RPMI8226 (cell line): ENCODE measurements around the gene MAML1.
"Not testable (repeated sequence)": the region's sequence is repeated elsewhere in the genome, so short reads cannot be mapped to it uniquely, and the experiment has no call there.

Experiments
- DNase-seq: peaks from one replicate; pipeline ENCODE4 v3.0.0-alpha.2; 2015

Gene MAML1, protein sequence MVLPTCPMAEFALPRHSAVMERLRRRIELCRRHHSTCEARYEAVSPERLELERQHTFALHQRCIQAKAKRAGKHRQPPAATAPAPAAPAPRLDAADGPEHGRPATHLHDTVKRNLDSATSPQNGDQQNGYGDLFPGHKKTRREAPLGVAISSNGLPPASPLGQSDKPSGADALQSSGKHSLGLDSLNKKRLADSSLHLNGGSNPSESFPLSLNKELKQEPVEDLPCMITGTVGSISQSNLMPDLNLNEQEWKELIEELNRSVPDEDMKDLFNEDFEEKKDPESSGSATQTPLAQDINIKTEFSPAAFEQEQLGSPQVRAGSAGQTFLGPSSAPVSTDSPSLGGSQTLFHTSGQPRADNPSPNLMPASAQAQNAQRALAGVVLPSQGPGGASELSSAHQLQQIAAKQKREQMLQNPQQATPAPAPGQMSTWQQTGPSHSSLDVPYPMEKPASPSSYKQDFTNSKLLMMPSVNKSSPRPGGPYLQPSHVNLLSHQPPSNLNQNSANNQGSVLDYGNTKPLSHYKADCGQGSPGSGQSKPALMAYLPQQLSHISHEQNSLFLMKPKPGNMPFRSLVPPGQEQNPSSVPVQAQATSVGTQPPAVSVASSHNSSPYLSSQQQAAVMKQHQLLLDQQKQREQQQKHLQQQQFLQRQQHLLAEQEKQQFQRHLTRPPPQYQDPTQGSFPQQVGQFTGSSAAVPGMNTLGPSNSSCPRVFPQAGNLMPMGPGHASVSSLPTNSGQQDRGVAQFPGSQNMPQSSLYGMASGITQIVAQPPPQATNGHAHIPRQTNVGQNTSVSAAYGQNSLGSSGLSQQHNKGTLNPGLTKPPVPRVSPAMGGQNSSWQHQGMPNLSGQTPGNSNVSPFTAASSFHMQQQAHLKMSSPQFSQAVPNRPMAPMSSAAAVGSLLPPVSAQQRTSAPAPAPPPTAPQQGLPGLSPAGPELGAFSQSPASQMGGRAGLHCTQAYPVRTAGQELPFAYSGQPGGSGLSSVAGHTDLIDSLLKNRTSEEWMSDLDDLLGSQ

DNA sequence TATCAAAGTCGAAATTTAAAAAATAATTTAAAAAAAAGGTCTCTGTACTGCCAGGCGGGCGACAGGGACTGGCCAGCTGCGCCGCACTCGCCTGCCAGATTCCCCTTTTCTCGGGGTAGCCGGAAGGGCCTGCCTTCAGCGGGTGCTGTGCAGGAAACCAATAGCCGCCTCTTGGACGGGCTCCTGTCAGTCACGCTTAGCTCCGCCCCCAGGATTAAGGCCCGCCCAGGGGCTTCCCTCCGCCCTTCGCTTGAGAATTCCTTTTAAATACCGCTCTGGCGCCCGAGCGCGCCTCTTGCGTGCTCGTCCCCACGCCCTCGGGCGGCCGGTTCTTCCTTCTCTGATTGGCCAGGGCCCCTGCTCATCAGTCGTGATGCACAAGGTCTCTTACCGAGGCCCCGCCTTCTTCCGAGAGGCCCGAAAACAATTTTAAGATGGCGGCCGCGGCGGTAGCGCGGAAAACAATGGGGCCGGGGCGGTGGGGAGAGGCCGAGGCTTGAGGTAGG is at the start of gene MAML1:
Gene MAML1, plus strand, starts transcription at position 411 of the 506 bp plus-strand sequence. CDS start 291 bp downstream, outside the sequence.
- DNase-seq = peak; percentile 100

- DNase-seq = not testable (repeated sequence)
These were observed 43.4 kb upstream of the MAML1 start for GRCh38 chr5:179689212-179689611.

- DNase-seq = no peak
These were observed 38.1 kb upstream of the MAML1 start for GRCh38 chr5:179694561-179694960.

DNA sequence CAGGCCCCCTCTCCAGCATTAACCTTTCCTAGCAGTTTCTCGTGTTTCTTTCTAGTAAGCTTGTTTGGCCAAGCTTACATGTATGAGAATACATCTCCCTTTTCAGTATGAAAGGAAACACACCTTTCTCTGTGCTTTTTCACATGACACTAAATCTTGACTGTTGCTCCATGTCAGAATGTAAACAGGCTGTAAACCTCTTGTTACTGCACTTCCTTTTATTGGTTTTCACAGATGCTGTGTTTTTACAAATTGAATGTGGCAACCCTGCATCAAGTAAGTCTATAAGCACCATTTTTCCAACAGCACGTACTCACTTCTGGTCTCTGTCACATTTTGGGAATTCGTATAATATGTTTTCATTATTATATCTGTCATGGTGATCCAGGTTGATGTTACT is 36.0 kb upstream of the MAML1 start:
- no peak for DNase-seq

DNA sequence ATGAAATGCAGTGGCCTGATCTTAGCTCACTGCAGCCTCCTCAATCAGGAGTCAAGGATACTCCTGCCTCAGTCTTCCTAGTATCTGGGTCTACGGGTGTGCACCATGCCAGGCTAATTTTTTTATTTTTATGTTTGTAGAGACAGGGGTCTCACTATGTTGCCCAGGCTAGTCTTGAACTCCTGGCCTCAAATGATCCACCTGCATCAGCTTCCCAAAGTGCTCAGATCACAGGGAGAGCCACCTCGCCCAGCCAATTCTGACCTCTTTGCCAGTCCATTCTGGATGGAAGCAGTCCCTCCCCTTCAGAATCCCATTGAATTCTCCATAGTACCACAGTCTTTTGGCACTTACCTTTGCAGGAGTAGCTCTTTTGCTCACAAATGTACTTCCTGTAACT is 35.5 kb upstream of the MAML1 start:
- DNase-seq = no peak

GRCh38 chr5:179697543-179697942 is 35.1 kb upstream of the MAML1 start:
- not testable (repeated sequence) for DNase-seq

GRCh38 chr5:179697993-179698934 is 34.4 kb upstream of the MAML1 start:
- peak; percentile 99 for DNase-seq

DNA sequence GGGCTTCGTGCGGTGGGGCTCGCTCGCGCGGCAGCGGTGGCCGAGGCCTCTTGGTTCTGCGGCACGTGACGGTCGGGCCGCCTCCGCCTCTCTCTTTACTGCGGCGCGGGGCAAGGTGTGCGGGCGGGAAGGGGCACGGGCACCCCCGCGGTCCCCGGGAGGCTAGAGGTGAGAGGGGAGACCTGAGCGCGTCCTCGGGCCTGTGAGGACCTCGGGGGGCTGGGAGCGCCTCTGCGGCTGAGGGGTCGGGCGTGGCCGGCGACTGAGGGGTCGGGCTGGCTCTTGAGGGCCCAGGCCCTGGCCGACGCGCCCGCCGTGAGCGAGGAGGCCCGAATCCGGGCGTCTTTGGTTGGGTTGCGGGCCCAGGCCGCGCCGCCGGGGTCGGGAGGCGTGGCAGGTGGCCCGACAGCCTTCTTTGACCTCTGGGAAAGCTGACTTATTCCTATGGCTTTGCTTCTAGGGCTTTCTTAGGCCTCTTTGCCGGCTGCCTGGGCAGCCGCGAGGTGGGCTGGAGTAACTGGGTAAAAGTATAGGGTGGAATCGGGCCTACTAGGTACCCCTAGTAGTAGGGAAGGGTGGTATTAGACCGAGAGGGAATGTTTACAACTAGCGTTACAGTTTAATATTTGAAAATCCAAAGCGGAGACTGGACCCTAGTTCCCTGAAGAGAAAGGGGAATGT is 33.5 kb upstream of the MAML1 start, which contains the start of gene CANX:
Gene CANX, plus strand, starts transcription at position 33 of the 681 bp plus-strand sequence. CDS start 6,715 bp downstream, outside the sequence.
- DNase-seq = no peak

DNA sequence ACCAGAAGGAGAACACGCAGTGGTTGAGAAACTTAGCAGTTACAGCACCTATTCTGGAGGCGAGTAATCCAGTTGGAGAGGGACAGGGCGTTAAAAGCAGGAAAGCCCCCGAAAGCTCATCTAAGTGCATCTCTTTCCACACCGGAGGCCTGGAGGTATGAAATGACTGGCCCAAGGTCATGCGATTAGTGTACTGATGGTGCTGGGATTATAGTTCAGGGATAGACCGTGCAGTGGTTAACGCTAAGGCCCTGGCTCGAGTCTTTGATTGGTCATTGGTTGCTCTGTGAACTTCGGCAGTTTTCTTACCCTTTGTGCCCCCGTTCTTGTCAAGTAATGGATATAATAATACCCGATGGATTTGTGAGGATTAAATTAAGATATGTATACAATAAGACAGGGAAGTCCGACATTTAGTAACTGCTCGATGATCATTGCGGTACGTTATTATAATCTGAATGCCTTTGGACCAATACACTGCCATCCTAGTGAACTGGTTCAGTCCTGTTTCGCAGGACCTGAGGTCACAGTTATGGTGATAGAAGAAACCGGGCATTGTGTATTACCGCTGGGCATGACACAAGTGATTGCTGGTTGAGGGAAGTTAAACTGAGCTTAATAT is 32.9 kb upstream of the MAML1 start:
- peak; percentile 34 for DNase-seq

DNA sequence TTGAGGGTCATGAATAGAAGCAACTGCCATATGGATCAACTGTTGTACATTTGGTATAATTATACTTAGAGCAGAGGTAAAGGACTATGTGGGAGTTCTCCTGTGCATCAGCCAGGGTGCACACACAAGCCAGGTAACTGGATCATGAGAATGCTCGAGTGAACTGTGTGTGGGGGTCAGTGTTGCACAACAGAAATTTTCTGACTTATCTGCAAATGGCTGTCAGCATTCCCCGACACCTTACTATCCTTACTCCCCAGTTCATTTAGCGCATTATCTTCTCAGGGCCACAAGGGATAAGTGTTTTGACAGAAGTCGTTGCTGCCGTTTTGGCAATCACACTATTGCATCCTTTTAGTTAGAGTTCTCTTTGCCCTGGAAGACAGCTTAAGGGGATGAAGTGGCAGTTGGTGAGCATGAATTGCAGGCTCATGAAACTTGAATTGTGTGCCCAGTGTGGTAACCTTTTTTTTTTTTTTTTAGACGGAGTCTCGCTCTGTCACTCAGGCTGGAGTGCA is 32.2 kb upstream of the MAML1 start:
- peak; percentile 18 for DNase-seq

GRCh38 chr5:179716286-179716685 is 16.3 kb upstream of the MAML1 start:
- no peak for DNase-seq

- no peak for DNase-seq
These were observed 12.4 kb upstream of the MAML1 start for GRCh38 chr5:179720222-179720621.

DNA sequence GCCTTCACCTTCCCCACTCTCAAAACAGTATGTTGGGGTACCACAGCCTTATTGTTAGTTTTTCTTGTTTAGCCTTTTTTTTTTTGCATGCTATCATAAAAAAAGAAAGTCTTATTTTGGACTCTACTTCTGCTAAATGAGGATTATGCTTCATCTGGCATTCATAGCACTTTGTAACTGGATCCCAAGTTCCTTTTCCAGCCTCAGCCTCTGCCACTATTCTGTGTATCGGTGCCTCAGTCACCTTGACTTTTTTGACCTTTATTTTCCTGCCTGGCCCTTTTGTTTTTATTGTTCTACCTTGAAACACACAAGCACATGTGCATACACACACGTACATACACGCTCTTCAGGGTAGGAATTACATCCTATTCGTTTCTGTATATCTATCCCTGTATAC is 8.5 kb upstream of the MAML1 start:
- DNase-seq = no peak

- no peak for DNase-seq
These were observed 5.5 kb upstream of the MAML1 start for GRCh38 chr5:179727106-179727505.

- DNase-seq = no peak
These were observed 3.3 kb upstream of the MAML1 start for GRCh38 chr5:179729303-179729702.

DNA sequence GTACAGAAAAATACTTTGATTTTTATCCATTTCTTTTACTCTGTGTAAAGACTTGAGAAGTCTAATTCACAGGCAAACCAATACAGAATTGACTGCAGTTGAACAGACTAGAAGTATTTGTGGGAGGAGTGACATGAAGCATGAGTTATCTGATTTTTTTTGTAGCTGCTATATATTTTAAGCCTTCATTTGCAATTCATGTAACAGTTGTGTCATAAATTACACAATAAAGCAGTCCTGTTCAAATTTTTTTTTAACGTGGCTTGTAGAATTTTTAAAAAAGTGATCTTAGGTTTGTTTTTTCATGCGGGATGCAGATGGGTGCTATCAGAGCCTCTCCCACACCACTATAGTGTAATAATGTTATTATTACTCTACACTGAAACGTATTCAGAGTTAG is 2.9 kb upstream of the MAML1 start:
- no peak for DNase-seq

DNA sequence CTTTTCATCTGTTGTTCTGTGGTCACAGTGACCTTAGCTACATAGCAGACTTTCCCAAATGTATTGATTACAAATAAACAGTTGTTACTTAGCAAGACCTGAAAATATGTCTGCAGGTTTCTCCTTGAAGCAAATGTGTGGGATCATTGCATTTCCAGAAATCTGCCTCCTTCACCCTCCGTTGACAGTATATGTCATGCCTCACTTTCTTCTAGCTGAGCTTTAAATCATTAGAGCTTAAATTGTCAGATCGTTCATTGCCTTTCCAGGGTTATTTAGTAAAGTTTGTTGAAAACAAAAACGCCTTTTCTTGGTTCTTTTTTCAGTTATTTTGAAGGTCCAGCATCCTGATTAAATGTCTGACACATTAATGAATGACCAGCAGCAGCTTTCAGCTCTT is 2.3 kb upstream of the MAML1 start:
- DNase-seq = no peak

- DNase-seq = no peak
These were observed 1.8 kb upstream of the MAML1 start for GRCh38 chr5:179730852-179731251.

GRCh38 chr5:179731791-179732411 is 721 bp upstream of the MAML1 start:
- peak; percentile 48 for DNase-seq
